NOMO-1 (cell line): ENCODE data around the gene ETS2.

Experiments
- DNase-seq, 2 experiments: peaks; one replicate each; lab custom pipeline; 2025; ENCODE audit not compliant: unreplicated experiment in 2 of 2; lab: John Stamatoyannopoulos, UW

ETS2 gene

GRCh38 chr21:38800924-38801744 lies 4.6 kb upstream of the ETS2 start:
- no peak for DNase-seq

GRCh38 chr21:38802050-38803026 lies 3.4 kb upstream of the ETS2 start:
- no peak for DNase-seq

GRCh38 chr21:38803075-38803660 lies 2.6 kb upstream of the ETS2 start:
- no peak for DNase-seq

GRCh38 chr21:38804030-38804788 lies 1.5 kb upstream of the ETS2 start:
- peak in 1 of 2 experiments; percentile 24 for DNase-seq

GRCh38 chr21:38804789-38805327 lies 871 bp upstream of the ETS2 start:
- DNase-seq: peak in 1 of 2 experiments; percentile 42

- DNase-seq: peak; percentile 11 to 13
Measured at GRCh38 chr21:38806153-38806941, 618 bp downstream of the ETS2 start.

- DNase-seq: no peak
Measured at GRCh38 chr21:38806942-38807284, 1.2 kb downstream of the ETS2 start.

GRCh38 chr21:38807441-38807871 lies 1.7 kb downstream of the ETS2 start:
- DNase-seq: peak in 1 of 2 experiments; percentile 15

GRCh38 chr21:38807986-38808385 lies 2.3 kb downstream of the ETS2 start:
- no peak for DNase-seq

GRCh38 chr21:38809198-38809878 lies 3.6 kb downstream of the ETS2 start:
- peak; percentile 60 to 85 for DNase-seq

- no peak for DNase-seq
Measured at GRCh38 chr21:38810034-38810825, 4.5 kb downstream of the ETS2 start.

- DNase-seq: no peak
Measured at GRCh38 chr21:38810826-38811164, 5.1 kb downstream of the ETS2 start.

GRCh38 chr21:38811257-38811656 lies 5.5 kb downstream of the ETS2 start:
- DNase-seq: peak in 1 of 2 experiments; percentile 60

GRCh38 chr21:38813143-38813542 lies 7.4 kb downstream of the ETS2 start:
- no peak for DNase-seq

- no peak for DNase-seq
Measured at GRCh38 chr21:38813547-38813946, 7.8 kb downstream of the ETS2 start.

GRCh38 chr21:38814126-38815059 lies 8.7 kb downstream of the ETS2 start:
- DNase-seq: no peak

- no peak for DNase-seq
Measured at GRCh38 chr21:38815060-38815405, 9.3 kb downstream of the ETS2 start.
